Stomach (tissue), 4 donors: ENCODE results near the gene GLIS2.

Source experiments
- CTCF ChIP-seq, 7 experiments: fragments of 450-650 bp in 4 of 7; fragments of 200-600 bp in 3 of 7; sonication (generic) in 3 of 7; IDR thresholded peaks; one replicate each; pipeline ENCODE4 v1.5.1; 2016 to 2019; ENCODE audit warnings: antibody characterized with exemption in 7 of 7, control low read depth in 2 of 7, mild to moderate bottlenecking in 1 of 7
- POLR2AphosphoS5 ChIP-seq, 3 donors: sonication (generic); formaldehyde crosslinking; IDR thresholded peaks; one replicate each; pipeline ENCODE4 v1.6.1; 2016; ENCODE audit warnings: antibody characterized with exemption in 3 of 3

GRCh38 chr16:4328782-4329775 is 13.2 kb downstream of the GLIS2 start:
- TF ChIP-seq CTCF (IDR thresholded peaks at IDR 0.05) (no peak), POLR2AphosphoS5 (IDR thresholded peaks at IDR 0.05) (peak in 2 of 3 donors; percentile 11 to 21)
